ENCODE results near the gene LEPROT.
"Not testable (repeated sequence)": the region's sequence is repeated elsewhere in the genome, so short reads cannot be mapped to it uniquely, and the experiment has no call there.

The LEPROT gene

DNA sequence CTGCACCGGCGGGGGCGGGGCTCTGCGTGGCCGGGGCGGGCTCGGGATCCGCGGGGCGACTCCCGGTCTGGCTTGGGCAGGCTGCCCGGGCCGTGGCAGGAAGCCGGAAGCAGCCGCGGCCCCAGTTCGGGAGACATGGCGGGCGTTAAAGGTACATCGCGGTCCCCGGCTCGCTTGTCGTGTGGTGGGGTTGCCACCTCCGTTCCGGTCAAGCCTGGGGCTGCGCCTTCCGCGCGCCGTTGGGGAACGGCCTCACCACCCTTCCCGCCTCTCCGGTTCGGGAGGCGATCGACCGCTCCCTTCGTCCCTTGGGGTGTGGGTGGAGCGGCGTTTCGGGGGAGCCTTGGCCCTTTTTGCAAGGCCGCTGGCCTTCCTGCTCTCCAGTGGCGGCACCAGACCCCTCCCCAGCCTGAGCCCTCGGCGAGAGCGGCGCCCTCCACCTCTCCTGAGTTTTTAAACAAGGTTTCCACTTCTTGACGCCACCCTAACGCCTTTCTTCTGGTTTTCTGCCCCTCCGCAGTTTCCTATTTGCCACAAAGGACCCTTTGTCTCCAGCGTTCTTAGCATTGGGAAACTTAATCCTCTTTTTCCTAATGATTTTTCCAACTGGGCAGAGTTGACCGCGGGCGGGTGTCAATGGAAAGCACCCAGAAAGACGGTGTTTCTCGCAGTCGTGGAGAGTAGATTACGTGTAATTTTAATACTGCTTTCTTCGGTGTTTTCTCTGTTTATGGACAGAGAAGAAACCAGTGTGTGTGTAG is at the start of gene LEPROT, which contains the start of gene LEPR:
Gene LEPROT, plus strand, starts transcription at position 79 of the 761 bp plus-strand sequence. Its CDS starts 57 bp downstream, at position 136.
Gene LEPR, plus strand, starts transcription at position 79 of the 761 bp plus-strand sequence. CDS start 144,898 bp downstream, outside the sequence.
- DNase-seq (ENCODE audit: low spot score), result peak; percentile 60

DNA sequence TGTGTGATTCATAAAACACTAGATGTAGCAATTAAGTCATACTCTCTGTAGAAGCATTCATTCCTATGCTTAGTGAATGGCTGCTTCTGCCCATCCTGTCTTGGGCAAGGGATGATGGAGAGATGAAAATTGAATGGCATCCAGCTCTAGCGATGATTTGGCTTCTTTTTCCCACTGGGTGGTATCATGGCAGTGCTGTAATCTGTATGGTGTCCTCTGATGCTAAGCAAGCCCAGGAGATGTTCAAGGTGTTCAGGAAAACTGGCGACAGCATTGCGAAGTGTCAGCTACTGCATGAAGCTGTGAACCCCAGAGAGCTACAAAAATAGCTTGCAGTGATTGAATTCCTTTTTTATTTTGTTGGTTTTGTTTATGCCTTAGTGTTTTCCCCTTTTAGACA is 48.9 kb upstream of the LEPROT start:
- no peak for DNase-seq (ENCODE audit: low spot score)

DNA sequence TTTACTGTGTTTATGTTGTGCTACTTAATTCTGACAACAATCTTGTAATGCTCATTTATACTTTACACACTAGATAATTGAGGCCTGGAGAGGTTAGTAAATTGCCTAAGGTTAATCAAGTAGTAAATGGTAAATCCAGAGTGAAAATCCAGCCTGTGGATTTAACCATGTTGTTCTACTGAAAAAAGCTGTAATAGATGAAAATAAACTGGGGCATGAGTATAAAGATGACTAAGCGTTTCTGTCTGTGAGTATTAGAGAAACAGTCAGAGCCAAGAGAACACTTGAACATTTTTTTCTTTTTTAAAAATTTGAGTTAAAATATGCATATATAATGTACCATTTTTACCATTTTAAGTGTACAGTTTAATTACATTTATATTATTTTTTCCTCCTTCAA is 47.9 kb upstream of the LEPROT start:
- DNase-seq (ENCODE audit: low spot score), result no peak

- no peak for DNase-seq (ENCODE audit: low spot score)
Observed at GRCh38 chr1:65377496-65378246, 42.8 kb upstream of the LEPROT start.

- no peak for DNase-seq (ENCODE audit: low spot score)
Observed at GRCh38 chr1:65378247-65378946, 42.1 kb upstream of the LEPROT start.

DNA sequence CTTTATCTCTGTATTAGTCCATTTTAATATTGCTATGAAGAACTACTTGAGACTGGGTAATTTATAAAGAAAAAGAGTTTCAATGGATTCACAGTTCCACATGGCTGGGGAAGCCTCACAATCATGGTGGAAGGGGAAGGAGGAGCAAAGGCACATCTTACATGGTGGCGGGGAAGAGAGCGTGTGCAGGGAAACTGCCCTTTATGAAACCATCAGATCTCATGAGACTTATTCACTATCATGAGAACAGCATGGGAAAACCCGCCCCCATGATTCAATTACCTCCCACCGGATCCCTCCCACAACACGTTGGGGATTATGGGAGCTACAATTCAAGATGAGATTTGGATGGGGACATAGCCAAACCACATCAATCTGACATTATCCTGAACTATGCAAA is 36.0 kb upstream of the LEPROT start:
- DNase-seq (ENCODE audit: low spot score), result not testable (repeated sequence)

- no peak for DNase-seq (ENCODE audit: low spot score)
Observed at GRCh38 chr1:65386439-65386838, 34.0 kb upstream of the LEPROT start.

GRCh38 chr1:65387821-65388220 is 32.6 kb upstream of the LEPROT start:
- no peak for DNase-seq (ENCODE audit: low spot score)

DNA sequence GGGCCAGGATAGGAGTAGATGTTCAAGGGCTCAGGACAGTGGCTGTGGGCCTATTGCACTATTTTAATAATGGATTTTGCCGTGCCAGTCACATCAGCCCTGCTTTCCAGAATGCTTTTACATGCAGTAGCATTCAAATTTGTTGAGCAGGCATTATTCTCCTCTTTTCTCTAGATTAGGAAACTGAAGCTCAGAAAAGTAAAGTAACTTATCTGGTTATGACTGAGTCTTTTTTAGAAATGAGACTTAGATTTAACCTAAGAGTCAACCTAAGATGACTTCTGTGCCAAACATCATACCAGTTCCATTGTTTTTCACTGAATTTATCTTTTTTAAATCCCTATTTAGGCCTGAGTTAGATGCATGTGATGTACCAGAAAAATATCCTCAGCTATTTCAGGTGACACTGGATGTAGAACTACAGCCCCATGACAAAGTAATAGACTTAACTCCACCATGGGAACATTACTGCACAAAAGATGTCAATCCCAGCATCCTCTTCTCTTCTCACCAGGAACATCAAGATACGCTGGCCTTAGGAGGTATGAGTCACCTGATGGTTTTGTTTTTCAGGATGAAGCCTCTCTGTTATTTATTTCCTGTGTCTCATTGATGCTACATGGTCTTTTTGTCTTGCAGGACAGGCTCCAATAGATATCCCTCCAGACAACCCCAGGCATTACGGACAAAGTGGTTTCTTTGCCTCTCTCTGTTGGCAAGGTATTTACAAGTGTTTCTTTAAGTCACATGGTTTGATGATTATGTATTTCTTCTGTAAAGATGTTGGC is 31.4 kb upstream of the LEPROT start:
- DNase-seq (ENCODE audit: low spot score), result no peak

DNA sequence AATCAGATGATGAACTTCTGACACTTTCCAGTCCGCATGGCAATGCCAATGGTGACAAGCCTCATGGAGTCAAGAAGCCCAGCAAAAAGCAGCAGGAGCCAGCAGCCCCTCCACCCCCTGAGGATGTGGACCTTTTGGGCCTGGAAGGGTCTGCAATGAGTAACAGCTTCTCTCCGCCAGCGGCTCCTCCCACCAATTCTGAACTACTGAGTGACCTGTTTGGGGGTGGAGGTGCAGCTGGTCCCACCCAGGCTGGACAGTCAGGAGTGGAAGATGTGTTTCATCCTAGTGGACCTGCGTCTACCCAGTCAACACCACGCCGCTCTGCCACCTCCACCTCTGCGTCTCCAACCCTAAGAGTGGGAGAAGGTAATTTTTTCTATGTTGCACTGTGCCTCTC is 28.0 kb upstream of the LEPROT start:
- DNase-seq (ENCODE audit: low spot score), result no peak

DNA sequence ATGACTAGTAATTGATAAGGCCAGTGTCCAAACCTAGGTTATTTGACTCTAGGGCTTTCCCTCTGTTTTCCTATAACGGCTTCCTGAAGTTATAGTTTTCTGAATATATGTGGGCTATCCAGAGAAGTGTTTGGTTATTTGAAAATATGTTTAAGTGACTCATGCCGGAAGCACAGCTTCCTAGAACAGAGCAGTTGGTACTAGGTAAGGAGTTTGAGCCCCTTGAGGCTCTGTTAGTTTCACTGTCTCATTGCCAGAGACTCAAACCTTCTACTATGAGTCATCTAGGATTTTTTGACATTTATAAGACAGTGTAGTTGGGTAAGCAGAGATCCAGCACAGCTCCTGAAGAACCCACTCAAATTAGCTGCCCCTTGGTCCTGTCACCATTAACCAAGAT is 27.1 kb upstream of the LEPROT start:
- no peak for DNase-seq (ENCODE audit: low spot score)

GRCh38 chr1:65393928-65394327 is 26.5 kb upstream of the LEPROT start:
- DNase-seq (ENCODE audit: low spot score), result no peak

- no peak for DNase-seq (ENCODE audit: low spot score)
Observed at GRCh38 chr1:65395887-65396612, 24.4 kb upstream of the LEPROT start.

DNA sequence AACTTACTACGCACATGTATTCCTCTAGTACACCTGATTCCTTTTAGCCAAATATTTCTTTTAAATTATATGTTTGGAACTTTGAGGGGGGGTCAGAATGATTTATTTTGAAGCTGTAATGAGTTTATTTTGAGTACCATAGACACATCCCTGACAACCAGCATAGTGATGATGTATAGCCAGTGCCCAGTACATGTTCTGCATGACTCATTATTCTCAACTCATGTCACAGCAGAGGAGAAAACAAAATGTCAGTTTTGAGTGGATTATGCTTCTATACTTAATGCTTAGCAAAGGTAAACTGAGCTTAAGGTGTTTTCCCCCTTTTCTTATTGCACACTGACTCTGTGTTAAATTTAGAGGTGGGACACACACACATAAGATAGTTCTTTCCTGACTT is 22.4 kb upstream of the LEPROT start:
- no peak for DNase-seq (ENCODE audit: low spot score)

GRCh38 chr1:65399003-65399402 is 21.5 kb upstream of the LEPROT start:
- DNase-seq (ENCODE audit: low spot score), result no peak

- DNase-seq (ENCODE audit: low spot score), result no peak
Observed at GRCh38 chr1:65401612-65402011, 18.9 kb upstream of the LEPROT start.

DNA sequence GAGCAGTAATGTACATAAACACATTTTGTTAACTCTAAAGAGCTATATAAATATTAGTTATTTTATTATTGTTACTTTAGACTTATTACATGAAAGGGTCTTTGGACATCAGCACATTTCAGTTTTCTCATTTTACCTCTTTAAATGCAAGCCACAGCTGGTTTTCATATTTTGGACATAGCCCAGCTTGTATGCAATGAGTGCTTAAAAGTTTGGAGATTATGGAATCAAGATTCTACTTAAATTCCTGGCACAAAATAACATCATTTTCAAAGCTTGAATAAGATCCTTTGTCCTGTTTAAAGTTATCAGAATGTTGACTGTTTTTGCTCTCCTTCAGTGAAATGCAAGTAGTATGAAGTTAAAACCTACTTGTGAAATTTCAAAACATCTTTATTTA is 15.5 kb upstream of the LEPROT start:
- DNase-seq (ENCODE audit: low spot score), result no peak

GRCh38 chr1:65407877-65408276 is 12.6 kb upstream of the LEPROT start:
- no peak for DNase-seq (ENCODE audit: low spot score)

- DNase-seq (ENCODE audit: low spot score), result no peak
Observed at GRCh38 chr1:65409314-65409713, 11.2 kb upstream of the LEPROT start.

DNA sequence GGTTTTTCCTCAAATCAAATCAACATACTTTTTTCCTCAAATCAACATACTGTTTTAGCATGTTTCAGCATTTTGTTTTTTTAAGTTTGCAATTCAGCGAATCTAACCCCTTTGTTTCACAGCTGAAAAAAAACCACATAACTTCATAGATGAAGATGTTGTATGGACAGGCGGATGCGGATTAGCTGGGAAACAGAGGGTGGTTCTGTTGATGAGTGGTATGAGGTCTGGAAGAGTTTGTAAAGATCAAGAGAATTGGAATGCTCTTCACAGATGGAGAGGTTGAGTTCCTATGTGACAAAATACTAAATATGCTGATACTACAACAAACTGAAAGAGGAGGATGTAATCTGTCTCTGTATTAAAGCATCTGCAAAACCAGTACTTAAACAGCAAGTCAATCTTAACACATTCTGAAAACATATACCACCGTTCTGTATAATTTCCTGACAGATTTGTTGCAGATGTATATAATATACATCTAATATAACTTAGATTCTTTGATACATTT is 10.6 kb upstream of the LEPROT start:
- DNase-seq (ENCODE audit: low spot score), result no peak

Data from globus pallidus (tissue), 1 donor.